H7 (cell line): ENCODE results near the gene GRB7. TPM values are rescaled to one million over a fixed set of nuclear protein-coding genes. Genes with fewer than 3 reads are reported as not detected.

Experiments
- total RNA-seq: library from RNA; depleted of rRNA; stranded (reverse); fragments of >200 nt; shearing (Covaris generic); gene quantifications from 2 replicates; pipeline ENCODE4 v1.2.3, GENCODE V29; 2014; rRNA removed

GRB7 gene
- total RNA-seq, 1 experiment from 2014 or later: 34.3 TPM

Other genes starting within 250 kb of the GRB7 start
- gene NEUROD2, start 130.0 kb upstream of the GRB7 start, total RNA-seq: not detected in 2 replicates
- gene PPP1R1B, start 111.0 kb upstream of the GRB7 start, total RNA-seq: 8.3 and 11.8 TPM in 2 replicates
- 55.6 and 66.3 TPM in 2 replicates for gene STARD3, start 100.8 kb upstream of the GRB7 start, total RNA-seq
- gene TCAP, start 72.6 kb upstream of the GRB7 start, total RNA-seq: 0.69 and 2.7 TPM in 2 replicates
- gene PNMT, start 69.5 kb upstream of the GRB7 start, total RNA-seq: 2.4 and 4.0 TPM in 2 replicates
- 15.9 and 17.6 TPM in 2 replicates for gene PGAP3, start 49.9 kb upstream of the GRB7 start, total RNA-seq
- 186 and 207 TPM in 2 replicates for gene ERBB2, start 37.9 kb upstream of the GRB7 start, total RNA-seq
- gene MIEN1, start 7.4 kb upstream of the GRB7 start, total RNA-seq: 47.7 and 56.1 TPM in 2 replicates
- 0.10 and 0.89 TPM in 2 replicates for gene IKZF3, start 126.4 kb downstream of the GRB7 start, total RNA-seq
- not detected in 2 replicates for gene ZPBP2, start 130.3 kb downstream of the GRB7 start, total RNA-seq
- gene GSDMB, start 180.7 kb downstream of the GRB7 start, total RNA-seq: 3.3 and 6.0 TPM in 2 replicates
- 33.3 and 39.7 TPM in 2 replicates for gene ORMDL3, start 189.7 kb downstream of the GRB7 start, total RNA-seq
- gene LRRC3C, start 189.8 kb downstream of the GRB7 start, total RNA-seq: not detected in 2 replicates
- not detected in 2 replicates for gene GSDMA, start 225.1 kb downstream of the GRB7 start, total RNA-seq
- gene PSMD3, start 242.9 kb downstream of the GRB7 start, total RNA-seq: 243 and 325 TPM in 2 replicates